Stimulated activated naive CD8-positive, alpha-beta T cell treated with anti-CD3 and anti-CD28 coated beads, Interleukin-15, Interleukin-2, amounts not matched to agents 100 ng/mL and 50 ng/mL, for 24 hours (primary cell): ENCODE results near the gene DOCK2.

Experiments
- H3K27ac Mint-ChIP-seq: one replicate; pipeline ENCODE4 v1.8.0; 2021; ENCODE audit warnings: mild to moderate bottlenecking, mixed read lengths
- H3K27me3 Mint-ChIP-seq: one replicate; pipeline ENCODE4 v1.8.0; 2021; ENCODE audit warnings: mixed read lengths
- H3K36me3 Mint-ChIP-seq: one replicate; pipeline ENCODE4 v1.8.0; 2021; ENCODE audit warnings: low read depth, mixed read lengths
- H3K4me1 Mint-ChIP-seq: one replicate; pipeline ENCODE4 v1.8.0; 2021; ENCODE audit warnings: low read depth, mixed read lengths
- H3K4me3 Mint-ChIP-seq: one replicate; pipeline ENCODE4 v1.8.0; 2021; ENCODE audit warnings: mild to moderate bottlenecking, mixed read lengths
- H3K9me3 Mint-ChIP-seq: one replicate; pipeline ENCODE4 v1.8.0; 2021; ENCODE audit warnings: mixed read lengths

The DOCK2 gene

DNA sequence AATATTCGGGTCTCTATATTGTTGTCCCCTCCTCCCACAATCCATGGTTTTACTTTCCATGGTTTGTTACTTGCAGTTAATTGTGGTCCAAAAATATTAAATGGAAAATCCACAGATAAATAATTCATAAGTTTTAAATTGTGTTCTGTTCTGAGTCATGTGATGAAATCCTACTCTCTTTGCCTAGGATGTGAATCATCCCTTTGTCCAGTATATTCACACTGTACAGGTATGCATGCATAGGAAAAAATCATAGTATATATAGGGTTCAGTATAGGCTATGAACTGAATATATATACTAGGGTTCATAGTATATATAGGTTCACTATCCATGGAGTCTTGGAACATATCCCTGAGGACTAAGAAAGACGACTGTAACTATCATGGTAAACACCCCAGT is 323.6 kb downstream of the DOCK2 start:
- Mint-ChIP-seq H3K9me3 (no peaks in the 10 kb centered on the region), H3K27ac (no peak overlapping the region), H3K4me1 (no peaks in the 10 kb centered on the region), H3K4me3 (no peak overlapping the region), H3K27me3 (no peaks in the 10 kb centered on the region), H3K36me3 (peaks cover 10% of the 10 kb centered on the region)

DNA sequence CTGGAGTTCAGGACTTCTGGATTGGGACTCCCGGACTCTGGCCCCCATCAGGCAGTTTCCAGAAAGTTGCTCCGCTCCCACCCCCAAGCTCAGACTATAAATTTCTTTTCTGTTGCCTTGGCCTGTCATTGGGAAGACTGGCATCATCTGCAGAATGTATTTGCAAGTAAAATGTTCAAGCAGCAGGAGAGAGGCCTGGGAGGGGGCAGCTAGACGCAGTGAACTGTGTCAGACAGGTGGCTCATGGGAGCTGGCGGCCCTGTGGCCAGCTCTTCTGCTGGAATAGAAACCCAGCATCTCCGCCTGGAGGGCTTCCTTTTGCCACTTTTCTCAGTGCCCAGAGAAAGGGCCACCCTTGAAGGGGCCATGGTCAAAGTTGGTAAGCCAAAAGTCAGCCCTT is 327.2 kb downstream of the DOCK2 start:
- Mint-ChIP-seq H3K4me1 (no peaks in the 10 kb centered on the region), H3K4me3 (no peak overlapping the region), H3K27me3 (no peaks in the 10 kb centered on the region), H3K36me3 (peaks cover 27% of the 10 kb centered on the region), H3K9me3 (no peaks in the 10 kb centered on the region), H3K27ac (no peak overlapping the region)

DNA sequence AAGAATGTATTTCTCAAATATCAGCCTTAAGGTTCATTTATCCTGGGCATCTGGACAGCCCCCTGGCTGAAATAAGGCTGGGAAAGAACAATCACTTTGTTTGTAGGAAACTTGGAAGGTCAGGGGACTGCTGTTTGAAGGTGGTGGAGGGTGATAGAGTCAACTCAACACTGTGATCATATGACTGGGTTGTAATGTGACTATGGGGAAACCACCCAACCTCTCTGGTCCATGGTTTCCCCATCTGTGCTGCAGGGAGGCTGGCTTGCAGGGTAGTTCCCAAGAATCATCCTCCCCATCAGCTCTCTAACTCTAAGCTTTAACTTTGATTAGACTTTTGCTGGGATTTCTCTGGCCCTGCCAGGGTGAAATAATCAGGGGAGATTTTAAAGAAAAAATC is 333.3 kb downstream of the DOCK2 start:
- Mint-ChIP-seq H3K9me3 (no peaks in the 10 kb centered on the region), H3K4me1 (no peaks in the 10 kb centered on the region), H3K36me3 (peaks cover 35% of the 10 kb centered on the region), H3K27me3 (no peaks in the 10 kb centered on the region), H3K4me3 (no peak overlapping the region), H3K27ac (no peak overlapping the region)

DNA sequence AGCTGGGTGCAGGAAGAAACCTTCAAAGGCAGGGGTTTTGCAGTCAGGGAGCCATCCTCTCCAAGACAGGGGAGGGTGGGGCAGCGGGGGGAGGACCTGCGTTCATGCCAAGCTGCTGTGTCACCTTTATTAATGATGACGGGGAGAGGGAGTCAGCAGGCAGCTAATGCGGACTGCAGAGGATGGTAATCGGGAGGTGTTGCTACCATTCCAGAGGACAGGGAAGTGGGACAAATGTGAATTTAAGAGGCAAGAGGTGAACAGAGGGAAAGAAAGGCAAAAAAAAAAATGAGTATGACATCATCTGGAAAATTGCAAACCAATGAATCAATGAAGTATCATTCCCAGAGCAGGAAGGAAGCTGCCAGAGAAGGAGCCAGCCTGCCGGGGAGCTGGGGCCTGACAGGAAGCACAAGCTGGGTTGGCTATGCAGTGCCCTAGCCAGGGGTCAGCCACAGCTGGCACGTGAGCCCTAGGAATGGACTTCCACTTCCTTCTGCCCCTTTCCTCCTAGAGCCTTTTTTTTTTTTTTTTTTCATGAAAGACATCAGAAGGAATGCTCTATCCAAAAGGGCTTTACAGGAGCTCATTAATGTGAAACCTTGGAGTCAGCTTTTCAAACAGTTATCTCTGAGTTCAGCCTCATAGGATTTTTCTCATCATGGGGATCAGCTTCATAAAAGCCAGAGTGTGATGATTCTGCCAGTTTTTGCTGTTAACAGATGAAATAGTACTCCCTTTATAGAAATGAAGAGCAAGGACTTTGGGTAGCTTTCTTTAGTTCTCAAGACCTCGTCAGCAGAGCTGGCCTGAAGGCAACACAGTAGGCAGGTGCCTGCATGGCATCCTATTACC is 334.1 kb downstream of the DOCK2 start:
- Mint-ChIP-seq H3K4me1 (no peaks in the 10 kb centered on the region), H3K27ac (no peak overlapping the region), H3K9me3 (no peaks in the 10 kb centered on the region), H3K36me3 (peaks cover 35% of the 10 kb centered on the region), H3K27me3 (no peaks in the 10 kb centered on the region), H3K4me3 (no peak overlapping the region)

DNA sequence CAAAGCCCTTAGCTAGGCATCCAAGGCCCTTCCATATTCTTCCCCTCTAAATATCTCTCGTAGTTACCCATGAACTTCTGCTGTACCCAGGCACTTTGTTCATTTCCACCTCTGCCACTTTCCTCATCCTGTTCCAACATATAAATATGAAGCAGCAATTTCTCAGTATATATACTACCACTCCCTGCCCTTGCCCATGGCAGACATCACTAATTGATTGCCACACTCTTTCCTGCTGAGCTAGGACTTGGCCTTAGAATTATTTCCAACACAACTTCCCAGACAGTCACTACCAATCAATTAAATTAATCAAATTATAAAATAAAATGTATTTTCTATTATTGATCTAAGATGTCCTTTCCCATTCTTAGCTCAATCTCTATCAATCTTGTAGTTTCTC is 334.7 kb downstream of the DOCK2 start:
- no peaks in the 10 kb centered on the region for H3K4me1 Mint-ChIP-seq
- no peaks in the 10 kb centered on the region for H3K27me3 Mint-ChIP-seq
- H3K27ac Mint-ChIP-seq: no peak overlapping the region
- peaks cover 31% of the 10 kb centered on the region for H3K36me3 Mint-ChIP-seq
- no peaks in the 10 kb centered on the region for H3K9me3 Mint-ChIP-seq
- no peak overlapping the region for H3K4me3 Mint-ChIP-seq

DNA sequence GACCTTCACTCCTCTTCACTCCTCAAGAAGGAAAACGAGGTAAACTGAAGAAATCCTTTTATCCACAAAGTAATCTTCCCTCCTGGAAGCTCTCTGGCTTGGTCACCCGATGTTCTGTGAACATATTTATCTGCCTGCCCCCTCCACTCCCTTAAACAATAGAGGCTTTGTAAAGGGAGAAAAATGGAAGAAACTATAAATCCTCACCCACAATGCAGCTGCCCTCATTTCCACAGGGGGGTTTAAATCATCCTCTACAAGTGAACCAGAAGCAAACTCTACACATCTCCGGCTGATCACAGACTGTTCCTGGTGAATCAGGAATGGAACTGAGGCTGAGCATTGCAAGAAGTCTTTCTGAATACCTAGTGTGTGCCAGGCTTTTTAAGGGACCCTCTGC is 336.0 kb downstream of the DOCK2 start:
- H3K9me3 Mint-ChIP-seq: no peaks in the 10 kb centered on the region
- no peak overlapping the region for H3K4me3 Mint-ChIP-seq
- H3K27ac Mint-ChIP-seq: no peak overlapping the region
- no peaks in the 10 kb centered on the region for H3K27me3 Mint-ChIP-seq
- peaks cover 22% of the 10 kb centered on the region for H3K36me3 Mint-ChIP-seq
- H3K4me1 Mint-ChIP-seq: no peaks in the 10 kb centered on the region

DNA sequence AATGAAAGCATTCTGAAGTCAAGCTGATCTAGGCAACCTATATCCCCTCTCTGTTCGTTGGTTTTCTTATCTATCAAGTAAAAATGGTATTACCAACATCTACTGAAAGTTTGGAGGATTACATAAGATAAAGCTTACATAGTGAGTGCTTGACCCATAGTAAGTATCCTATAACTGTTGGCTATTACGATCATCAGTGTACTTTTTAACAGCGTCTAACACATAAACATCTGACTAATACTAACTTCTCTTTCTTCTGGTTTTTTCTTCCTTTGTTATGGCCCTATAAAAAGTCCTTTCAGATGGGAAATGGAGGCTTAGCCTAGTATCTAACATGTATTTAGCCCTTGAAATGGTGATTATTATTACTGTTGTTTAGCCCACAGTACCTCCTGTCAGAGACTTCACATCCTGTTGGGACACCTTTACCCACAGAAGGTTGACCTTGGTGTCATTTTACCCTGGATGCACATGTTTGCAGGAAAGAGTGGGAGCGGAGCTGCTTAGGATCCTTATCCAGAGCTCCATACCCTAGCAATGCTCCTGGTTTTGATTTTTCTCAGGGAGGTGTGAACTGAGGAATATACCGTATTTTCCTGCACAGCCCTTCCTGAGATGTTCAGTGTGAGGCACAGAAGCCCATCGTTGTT is 337.2 kb downstream of the DOCK2 start:
- Mint-ChIP-seq H3K4me1 (no peaks in the 10 kb centered on the region), H3K27me3 (no peaks in the 10 kb centered on the region), H3K4me3 (no peak overlapping the region), H3K9me3 (no peaks in the 10 kb centered on the region), H3K36me3 (peaks cover 18% of the 10 kb centered on the region), H3K27ac (no peak overlapping the region)

DNA sequence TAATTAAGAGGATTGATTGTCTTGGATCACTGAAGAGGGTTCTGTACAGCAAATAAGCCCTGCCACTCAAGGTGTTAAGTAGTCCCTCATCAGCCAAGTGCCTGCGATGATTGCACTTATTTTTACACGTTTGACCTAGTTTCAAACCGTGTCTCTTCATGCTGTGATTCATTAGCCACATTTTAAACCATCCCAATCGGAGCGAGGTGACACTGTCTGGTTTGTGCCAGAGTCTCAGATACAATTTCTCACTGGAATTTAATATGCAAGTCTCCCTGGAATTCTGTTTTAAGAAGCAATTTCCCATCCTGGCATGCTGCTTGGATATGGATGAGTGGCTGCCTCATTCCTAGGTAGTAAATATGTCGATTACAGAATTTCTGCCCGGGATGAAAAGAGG is 341.6 kb downstream of the DOCK2 start:
- Mint-ChIP-seq H3K27ac (no peak overlapping the region), H3K9me3 (no peaks in the 10 kb centered on the region), H3K27me3 (no peaks in the 10 kb centered on the region), H3K4me1 (no peaks in the 10 kb centered on the region), H3K4me3 (no peak overlapping the region), H3K36me3 (peaks cover 23% of the 10 kb centered on the region)

DNA sequence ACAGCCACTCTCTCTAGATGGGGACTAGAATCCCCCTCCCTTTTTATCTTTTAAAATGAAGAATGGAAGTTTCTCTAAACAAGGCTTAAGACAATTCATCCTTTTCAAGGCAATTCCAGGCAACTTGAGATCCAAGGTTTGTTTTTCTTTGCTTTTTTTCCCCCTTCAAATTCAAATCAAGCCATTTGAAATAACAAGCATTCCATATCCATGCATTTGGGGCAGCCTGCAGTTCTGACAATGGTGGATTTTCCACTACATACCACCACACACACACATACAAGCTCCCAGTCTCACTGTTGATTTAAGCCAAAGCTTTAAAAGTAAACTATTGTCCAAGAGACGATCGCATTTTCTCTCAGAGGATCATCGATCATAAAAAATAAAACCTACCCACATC is 342.8 kb downstream of the DOCK2 start:
- Mint-ChIP-seq H3K4me1 (no peaks in the 10 kb centered on the region), H3K36me3 (peaks cover 34% of the 10 kb centered on the region), H3K27ac (no peak overlapping the region), H3K4me3 (no peak overlapping the region), H3K27me3 (no peaks in the 10 kb centered on the region), H3K9me3 (no peaks in the 10 kb centered on the region)

DNA sequence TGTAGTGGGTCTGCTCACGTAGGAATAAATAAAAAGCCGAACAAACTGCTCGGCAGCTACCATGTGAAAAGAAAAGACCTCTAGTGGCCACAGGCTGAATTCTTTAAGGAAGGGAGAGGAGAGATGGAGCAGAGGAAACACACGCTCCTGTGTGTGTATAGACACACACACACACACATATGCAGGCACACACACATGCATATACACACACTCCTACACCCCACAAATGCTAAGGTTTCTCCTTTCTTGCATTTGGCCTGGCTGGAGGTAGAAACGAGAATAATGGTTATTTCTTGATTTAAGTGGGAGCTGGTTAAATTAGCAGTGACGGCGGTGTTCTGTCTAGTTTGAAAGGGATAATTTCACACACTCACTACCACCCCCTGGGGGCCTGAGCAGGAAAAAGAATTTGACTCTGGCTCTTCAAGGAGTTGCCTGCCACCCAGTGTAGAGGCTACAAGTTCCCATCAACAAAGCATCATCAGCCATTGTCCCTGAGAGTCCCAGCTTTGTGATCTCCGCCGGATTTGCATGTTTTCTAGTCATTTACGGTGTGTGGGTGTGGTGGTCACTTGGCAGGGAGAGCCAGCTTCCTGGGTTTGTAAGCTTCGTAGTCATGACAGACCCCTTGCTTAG is 343.5 kb downstream of the DOCK2 start, which contains the start of gene INSYN2B:
TSS of gene INSYN2B (minus strand) at position 78 of the 636 bp plus-strand sequence. CDS start 96,597 bp downstream, outside the sequence.
- H3K9me3 Mint-ChIP-seq: no peaks in the 10 kb centered on the region
- H3K36me3 Mint-ChIP-seq: peaks cover 37% of the 10 kb centered on the region
- no peaks in the 10 kb centered on the region for H3K27me3 Mint-ChIP-seq
- H3K4me3 Mint-ChIP-seq: no peak within 1 kb of the TSS
- H3K4me1 Mint-ChIP-seq: no peaks in the 10 kb centered on the region
- H3K27ac Mint-ChIP-seq: no peak within 1 kb of the TSS

DNA sequence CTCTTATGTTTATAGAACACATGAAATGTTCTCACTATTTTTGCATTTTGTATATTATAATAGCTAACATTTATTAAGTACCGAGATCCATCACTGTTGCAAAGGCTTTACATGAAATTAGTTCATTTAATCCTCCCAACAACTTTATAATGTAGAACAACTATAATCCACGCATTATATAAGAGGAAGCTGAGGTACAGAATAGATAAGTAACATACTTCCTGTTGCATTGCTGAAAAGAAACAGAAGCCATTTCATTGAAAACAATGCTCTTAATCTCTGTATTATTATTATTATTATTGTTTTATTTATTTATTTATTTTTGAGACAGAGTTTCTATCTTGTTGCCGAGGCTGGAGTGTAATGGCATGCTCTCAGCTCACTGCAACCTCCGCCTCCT is 351.1 kb downstream of the DOCK2 start:
- Mint-ChIP-seq H3K9me3 (no peaks in the 10 kb centered on the region), H3K27ac (no peak overlapping the region), H3K36me3 (peaks cover 66% of the 10 kb centered on the region), H3K4me1 (no peaks in the 10 kb centered on the region), H3K27me3 (no peaks in the 10 kb centered on the region), H3K4me3 (no peak overlapping the region)

DNA sequence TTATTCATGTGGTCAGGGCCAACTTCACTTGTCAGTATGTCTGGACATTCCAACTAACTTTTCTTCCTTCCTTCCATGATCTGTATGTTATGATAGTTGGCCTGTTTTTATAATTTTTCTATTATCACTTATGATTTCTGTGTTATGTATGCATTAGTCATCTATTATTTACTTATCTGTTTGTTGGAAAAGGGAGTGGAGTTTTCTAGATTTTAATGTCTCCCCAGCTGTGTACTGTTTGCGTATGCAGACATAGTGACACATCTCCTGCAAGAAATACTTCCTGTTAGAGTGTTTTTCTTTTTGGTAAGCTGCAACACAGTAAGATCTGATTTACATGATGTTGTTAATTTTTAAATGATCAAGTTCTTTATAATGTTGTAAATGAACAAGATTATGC is 351.9 kb downstream of the DOCK2 start:
- H3K36me3 Mint-ChIP-seq: peaks cover 65% of the 10 kb centered on the region
- no peak overlapping the region for H3K27ac Mint-ChIP-seq
- no peaks in the 10 kb centered on the region for H3K4me1 Mint-ChIP-seq
- H3K4me3 Mint-ChIP-seq: no peak overlapping the region
- no peaks in the 10 kb centered on the region for H3K27me3 Mint-ChIP-seq
- no peaks in the 10 kb centered on the region for H3K9me3 Mint-ChIP-seq

DNA sequence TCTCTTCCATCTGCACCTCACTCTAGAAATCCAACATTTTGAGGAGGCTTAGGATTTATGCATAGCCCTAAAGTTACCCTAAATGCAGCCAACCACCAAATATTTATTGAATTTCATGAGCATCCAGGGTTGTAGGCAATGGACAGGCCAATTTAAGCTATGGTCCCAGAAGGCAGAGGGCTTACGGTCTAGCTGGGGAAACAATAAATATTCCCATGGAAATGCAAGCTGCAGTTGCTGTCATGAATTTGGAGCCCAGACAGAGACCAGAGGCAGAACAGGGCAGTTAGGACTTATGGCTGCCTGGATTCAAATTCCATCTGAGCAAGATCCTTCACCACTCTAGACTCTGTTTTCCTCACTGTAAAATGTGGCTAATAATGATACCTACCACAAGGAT is 352.3 kb downstream of the DOCK2 start:
- Mint-ChIP-seq H3K27me3 (no peaks in the 10 kb centered on the region), H3K36me3 (peaks cover 65% of the 10 kb centered on the region), H3K4me1 (no peaks in the 10 kb centered on the region), H3K9me3 (no peaks in the 10 kb centered on the region), H3K27ac (no peak overlapping the region), H3K4me3 (no peak overlapping the region)

DNA sequence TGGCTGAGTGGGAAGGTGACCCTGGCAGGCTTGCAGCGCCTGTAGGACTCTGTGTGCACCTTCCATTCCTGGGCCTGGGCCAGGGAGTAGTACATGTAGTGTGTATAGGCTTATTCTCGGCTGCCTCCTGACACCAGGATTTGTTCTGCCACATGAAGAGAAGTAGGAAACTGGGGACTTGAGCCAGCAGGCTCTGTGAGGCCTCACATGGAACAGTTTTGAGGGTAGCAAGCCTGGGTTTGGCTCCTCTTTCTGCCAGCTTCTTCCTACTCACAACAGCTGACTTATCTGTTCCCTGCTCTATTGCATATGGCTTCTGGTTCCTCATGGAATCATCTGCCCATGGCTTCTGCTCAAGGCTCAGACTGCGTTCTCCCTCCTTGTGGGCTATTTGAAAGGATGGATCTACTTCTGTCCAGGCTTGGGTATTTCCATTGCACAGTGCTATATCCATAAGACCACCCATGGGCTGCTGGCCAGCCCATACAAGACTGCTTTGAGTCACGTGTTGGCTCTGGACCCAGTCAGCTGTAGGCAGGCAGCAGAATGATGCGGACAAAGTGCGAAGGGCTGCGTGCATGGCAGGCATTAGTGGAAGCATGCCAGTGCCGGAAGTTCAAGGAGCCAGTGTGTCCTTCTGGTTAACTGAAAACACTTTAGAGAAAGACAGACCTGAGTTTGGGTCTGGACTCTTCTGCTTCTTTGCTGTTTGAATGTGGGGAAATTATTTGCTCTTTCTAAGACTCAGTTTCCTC is 354.2 kb downstream of the DOCK2 start:
- Mint-ChIP-seq H3K4me1 (no peaks in the 10 kb centered on the region), H3K9me3 (no peaks in the 10 kb centered on the region), H3K4me3 (no peak overlapping the region), H3K36me3 (peaks cover 65% of the 10 kb centered on the region), H3K27me3 (no peaks in the 10 kb centered on the region), H3K27ac (no peak overlapping the region)
